Measurements from ENCODE around the gene SLC24A3.

The SLC24A3 gene

GRCh38 chr20:19659448-19659847 is 447.0 kb downstream of the SLC24A3 start:
- TF ChIP-seq CSDC2 (CRISPR knock-in tag; IDR thresholded peaks at IDR 0.05) (no peak), GLIS3 (CRISPR knock-in tag; IDR thresholded peaks at IDR 0.05) (no peak), CREB5 (CRISPR knock-in tag; IDR thresholded peaks at IDR 0.05; ENCODE audit: low read depth) (no peak), CSRNP3 (CRISPR knock-in tag; IDR thresholded peaks at IDR 0.05) (no peak)
- ATAC-seq: no peak

- TF ChIP-seq GLIS3 (CRISPR knock-in tag; IDR thresholded peaks at IDR 0.05) (no peak), ZNF8 (CRISPR knock-in tag; IDR thresholded peaks at IDR 0.05) (no peak), ESRRG (CRISPR knock-in tag; IDR thresholded peaks at IDR 0.05) (no peak), TCF4 (CRISPR knock-in tag; IDR thresholded peaks at IDR 0.05; ENCODE audit: borderline replicate concordance) (no peak), ARNTL (CRISPR knock-in tag; IDR thresholded peaks at IDR 0.05; ENCODE audit: borderline replicate concordance, low read depth) (no peak), CREB5 (CRISPR knock-in tag; IDR thresholded peaks at IDR 0.05; ENCODE audit: low read depth) (no peak), TSHZ2 (CRISPR knock-in tag; IDR thresholded peaks at IDR 0.05) (no peak)
- no peak for ATAC-seq
Measured at GRCh38 chr20:19660808-19661378, 448.5 kb downstream of the SLC24A3 start.

- TF ChIP-seq ISL1 (CRISPR knock-in tag; IDR thresholded peaks at IDR 0.05): no peak
- TF ChIP-seq RARB (CRISPR knock-in tag; IDR thresholded peaks at IDR 0.05): no peak
- no peak for TF ChIP-seq SNAI2 (CRISPR knock-in tag; IDR thresholded peaks at IDR 0.05)
- no peak for TF ChIP-seq ZC3H10 (CRISPR knock-in tag; IDR thresholded peaks at IDR 0.05)
- no peak for TF ChIP-seq ZFP30 (CRISPR knock-in tag; IDR thresholded peaks at IDR 0.05)
- TF ChIP-seq TCF4 (CRISPR knock-in tag; IDR thresholded peaks at IDR 0.05; ENCODE audit: borderline replicate concordance): no peak
- no peak for TF ChIP-seq GLIS3 (CRISPR knock-in tag; IDR thresholded peaks at IDR 0.05)
- no peak for TF ChIP-seq ZNF565 (CRISPR knock-in tag; conservative IDR thresholded peaks at IDR 0.05; ENCODE audit: low read depth)
- TF ChIP-seq BACH2 (CRISPR knock-in tag; IDR thresholded peaks at IDR 0.05; ENCODE audit: borderline replicate concordance): no peak
- TF ChIP-seq ZNF70 (CRISPR knock-in tag; IDR thresholded peaks at IDR 0.05): no peak
- TF ChIP-seq CREB5 (CRISPR knock-in tag; IDR thresholded peaks at IDR 0.05; ENCODE audit: low read depth): no peak
- TF ChIP-seq POU6F1 (CRISPR knock-in tag; IDR thresholded peaks at IDR 0.05; ENCODE audit: borderline replicate concordance, low read depth): no peak
- TF ChIP-seq TOX (CRISPR knock-in tag; IDR thresholded peaks at IDR 0.05; ENCODE audit: borderline replicate concordance): no peak
- no peak for TF ChIP-seq ARNTL (CRISPR knock-in tag; IDR thresholded peaks at IDR 0.05; ENCODE audit: borderline replicate concordance, low read depth)
- no peak for TF ChIP-seq CSRNP3 (CRISPR knock-in tag; IDR thresholded peaks at IDR 0.05)
- no peak for TF ChIP-seq OSR1 (CRISPR knock-in tag; IDR thresholded peaks at IDR 0.05)
- no peak for TF ChIP-seq TSHZ2 (CRISPR knock-in tag; IDR thresholded peaks at IDR 0.05)
- TF ChIP-seq CSDC2 (CRISPR knock-in tag; IDR thresholded peaks at IDR 0.05): no peak
- TF ChIP-seq ZFP3 (CRISPR knock-in tag; IDR thresholded peaks at IDR 0.05): no peak
- ATAC-seq: peak; percentile 92
Measured at GRCh38 chr20:19661717-19662636, 449.5 kb downstream of the SLC24A3 start.
